GM18499 (cell line): ENCODE data around the gene OR6C70.
"Not testable (repeated sequence)": the region's sequence is repeated elsewhere in the genome, so short reads cannot be mapped to it uniquely, and the experiment has no call there.

Experiments
- ATAC-seq: cut with Tn5 transposase; IDR thresholded peaks from one replicate; pipeline ENCODE4 v1.9.1; 2021; ENCODE audit warnings: moderate number of reproducible peaks; ENCODE audit not compliant: insufficient read depth, unreplicated experiment

OR6C70 gene

GRCh38 chr12:55470088-55470829 lies at the start of gene OR6C70:
OR6C70 (minus strand) TSS chr12:55470138; CDS start chr12:55470138, 0 bp downstream.
- ATAC-seq: no peak

- ATAC-seq: no peak
These were observed 46.5 kb upstream of the OR6C70 start for GRCh38 chr12:55516391-55516790.

DNA sequence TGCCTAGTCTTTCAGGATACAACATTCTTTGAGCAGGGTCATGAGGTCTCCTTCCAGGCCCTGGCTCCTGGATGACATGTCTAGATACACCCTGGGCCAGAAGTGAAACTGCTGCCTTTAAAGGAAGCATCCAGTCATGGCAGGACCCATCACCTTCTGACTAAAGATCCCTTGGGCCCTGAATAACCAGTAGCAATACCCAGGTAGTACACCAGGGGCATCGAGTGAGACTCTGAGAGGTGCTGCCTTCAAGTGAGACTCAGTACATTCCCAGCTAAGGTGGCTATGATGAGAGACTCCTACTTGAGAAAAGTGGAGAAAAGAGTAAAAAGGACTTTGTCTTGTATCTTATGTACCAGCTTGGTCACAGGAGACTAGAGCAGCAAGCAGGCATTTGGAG lies 45.8 kb upstream of the OR6C70 start:
- no peak for ATAC-seq

DNA sequence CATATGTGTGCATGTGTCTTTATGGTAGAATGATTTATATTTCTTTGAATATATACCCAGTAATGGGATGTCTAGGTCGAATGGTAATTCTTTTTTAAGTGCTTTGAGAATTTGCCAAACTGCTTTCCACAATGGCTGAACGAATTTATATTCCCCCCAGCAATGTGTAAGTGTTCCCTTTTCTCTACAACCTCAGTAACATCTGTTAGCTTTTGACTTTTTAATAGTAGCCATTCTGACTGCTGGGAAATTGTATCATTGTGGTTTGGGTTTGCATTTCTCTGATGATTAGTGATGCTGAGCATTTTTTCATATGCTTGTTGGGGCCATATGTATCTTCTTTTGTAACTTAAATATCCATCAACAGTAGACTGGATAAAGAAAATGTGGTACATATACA lies 31.7 kb upstream of the OR6C70 start:
- ATAC-seq: no peak

GRCh38 chr12:55499810-55500252 lies 29.9 kb upstream of the OR6C70 start:
- ATAC-seq: no peak

GRCh38 chr12:55499231-55499630 lies 29.3 kb upstream of the OR6C70 start:
- no peak for ATAC-seq

DNA sequence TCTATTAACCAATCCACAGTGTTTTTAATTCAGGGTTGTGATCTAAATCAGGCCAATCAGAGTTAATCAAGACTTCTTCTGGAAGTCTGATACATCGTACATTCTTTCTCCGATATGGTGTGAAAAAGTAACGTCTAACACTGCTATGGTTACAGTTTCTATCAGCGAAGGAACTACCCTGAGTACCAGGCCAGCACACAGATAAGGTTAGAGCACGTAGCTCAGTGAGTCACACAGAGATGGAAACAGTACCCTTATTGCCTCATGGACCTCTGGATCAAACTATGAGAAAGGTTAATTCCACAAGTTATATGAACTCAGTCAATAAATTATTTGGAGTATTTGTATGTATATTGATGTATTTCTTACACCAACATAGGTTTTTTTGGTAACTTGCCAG lies 25.6 kb upstream of the OR6C70 start:
- ATAC-seq: no peak

DNA sequence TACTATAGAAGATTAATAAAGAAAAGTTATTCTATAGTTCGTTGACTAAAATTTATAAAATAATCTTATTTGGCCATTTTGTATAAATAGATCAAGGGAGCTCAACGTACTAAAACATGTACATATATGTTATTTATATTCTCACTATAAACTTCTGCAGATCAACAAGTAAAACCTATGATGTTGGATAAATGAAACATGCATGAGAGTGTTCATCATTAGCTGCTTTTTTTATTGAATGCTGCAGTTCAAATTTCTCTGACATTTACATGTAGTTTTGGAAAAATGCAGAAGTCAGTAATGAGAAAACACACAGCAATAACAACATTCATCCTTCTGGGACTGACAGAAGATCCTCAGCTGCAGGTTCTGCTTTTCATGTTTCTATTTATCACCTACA lies 22.1 kb upstream of the OR6C70 start, which contains the start of gene OR6C68:
Gene OR6C68 (plus strand): TSS at position 301 of the 400 bp plus-strand sequence. CDS start 0 bp downstream, at position 301.
- ATAC-seq: no peak

GRCh38 chr12:55484284-55484683 lies 14.3 kb upstream of the OR6C70 start:
- not testable (repeated sequence) for ATAC-seq

- ATAC-seq: not testable (repeated sequence)
These were observed 9.2 kb upstream of the OR6C70 start for GRCh38 chr12:55479136-55479535.

DNA sequence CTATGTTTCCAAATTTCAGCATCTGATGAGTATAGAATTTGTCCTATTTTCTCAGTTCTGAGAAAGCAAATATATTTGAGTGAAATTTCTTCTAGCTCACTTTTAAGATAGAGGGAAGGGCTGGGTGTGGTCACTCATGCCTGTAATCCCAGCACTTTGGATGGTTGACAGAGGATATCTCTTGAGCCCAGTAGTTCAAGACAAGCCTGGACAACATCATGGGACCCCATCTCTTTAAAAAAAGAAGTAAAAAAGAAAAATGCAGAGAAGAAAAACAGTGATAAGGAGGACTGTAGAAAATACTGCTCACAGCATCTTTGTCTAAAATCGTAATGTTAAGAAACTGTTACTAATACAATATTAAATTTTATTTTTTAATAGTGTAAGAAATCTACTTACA lies 2.3 kb upstream of the OR6C70 start:
- ATAC-seq: no peak

DNA sequence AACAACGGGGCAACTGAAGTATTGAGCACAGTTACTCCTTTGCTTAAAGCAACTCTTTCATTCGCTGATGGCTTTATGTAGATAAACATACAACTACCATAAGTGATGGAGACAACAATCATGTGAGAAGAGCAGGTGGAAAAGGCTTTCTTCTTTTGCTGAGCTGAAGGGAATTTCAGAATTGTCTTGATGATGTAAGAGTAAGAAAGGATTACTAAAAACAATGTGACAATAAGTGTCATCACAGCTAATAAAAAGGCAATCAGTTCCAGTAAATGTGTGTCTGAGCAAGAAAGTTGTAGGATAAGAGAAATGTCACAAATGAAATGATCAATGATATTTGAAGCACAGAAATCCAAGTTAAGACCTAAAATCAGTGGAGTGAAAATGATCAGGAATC lies 647 bp downstream of the OR6C70 start:
- no peak for ATAC-seq

GRCh38 chr12:55467836-55468235 lies 2.1 kb downstream of the OR6C70 start:
- ATAC-seq: peak; percentile 68

DNA sequence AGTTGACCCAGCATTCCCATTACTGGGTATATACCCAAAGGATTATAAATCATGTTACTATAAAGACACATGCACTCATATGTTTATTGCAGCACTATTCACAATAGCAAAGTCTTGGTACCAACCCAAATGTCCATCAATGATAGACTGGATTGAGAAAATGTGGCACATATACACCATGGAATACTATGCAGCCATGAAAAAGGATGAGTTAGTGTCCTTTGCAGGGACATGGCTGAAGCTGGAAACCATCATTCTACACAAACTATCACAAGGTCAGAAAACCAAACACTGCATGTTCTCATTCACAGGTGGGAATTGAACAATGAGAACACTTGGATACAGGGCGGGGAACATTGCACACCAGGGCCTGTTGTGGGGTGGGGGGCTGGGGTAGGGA lies 5.0 kb downstream of the OR6C70 start:
- ATAC-seq: not testable (repeated sequence)

- no peak for ATAC-seq
These were observed 21.1 kb downstream of the OR6C70 start for GRCh38 chr12:55448825-55449224.

DNA sequence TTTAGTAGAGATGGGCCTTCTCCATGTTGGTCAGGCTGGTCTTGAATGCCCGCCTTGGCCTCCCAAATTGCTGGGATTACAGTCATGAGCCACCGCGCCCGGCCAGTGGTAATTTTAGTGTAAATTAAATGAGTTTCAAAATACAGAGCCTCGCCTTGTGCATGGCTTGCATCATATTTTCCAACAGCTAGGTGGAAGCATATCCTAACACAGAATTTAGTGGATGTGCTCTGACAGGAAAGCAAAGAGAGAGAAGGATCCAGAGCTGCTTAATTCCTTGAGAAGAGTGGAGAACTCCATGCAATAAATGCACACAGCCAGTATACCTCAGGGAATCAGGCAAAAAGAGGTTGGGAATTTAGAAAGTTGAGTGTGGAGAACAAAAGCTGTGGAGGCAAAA lies 23.6 kb downstream of the OR6C70 start:
- no peak for ATAC-seq

GRCh38 chr12:55445357-55445756 lies 24.6 kb downstream of the OR6C70 start:
- ATAC-seq: no peak

GRCh38 chr12:55443776-55444175 lies 26.2 kb downstream of the OR6C70 start, which contains the start of gene OR6C2:
OR6C2 (plus strand) TSS chr12:55444076; CDS start chr12:55452214, 8,138 bp downstream.
- no peak for ATAC-seq

- not testable (repeated sequence) for ATAC-seq
These were observed 28.7 kb downstream of the OR6C70 start for GRCh38 chr12:55441233-55441632.

GRCh38 chr12:55428331-55429243 lies 41.4 kb downstream of the OR6C70 start:
- no peak for ATAC-seq

DNA sequence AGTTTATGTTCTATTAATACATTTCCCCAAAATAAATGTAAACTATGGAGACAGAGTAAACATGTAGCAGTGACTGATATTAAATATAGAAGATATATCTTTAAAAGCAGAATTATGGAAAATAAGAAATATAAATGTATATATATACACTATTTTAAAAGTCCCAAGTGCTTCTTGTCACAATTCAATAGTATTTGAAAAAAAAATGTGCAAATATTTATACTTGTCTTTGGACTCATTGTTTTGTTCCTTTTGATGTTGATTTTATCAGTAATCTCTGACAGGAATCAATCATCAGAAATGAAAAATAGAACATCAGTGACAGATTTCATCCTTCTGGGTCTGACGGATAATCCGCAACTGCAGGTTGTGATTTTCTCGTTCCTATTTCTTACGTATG lies 44.0 kb downstream of the OR6C70 start, which contains the start of gene OR6C76:
Gene OR6C76 (plus strand): TSS at position 301 of the 400 bp plus-strand sequence. CDS start 0 bp downstream, at position 301.
- no peak for ATAC-seq
